Measurements from ENCODE around the gene ADGRG7.
A peak's percentile ranks its signal among the peaks of the same experiment; 100 is the strongest.

Gene ADGRG7, protein sequence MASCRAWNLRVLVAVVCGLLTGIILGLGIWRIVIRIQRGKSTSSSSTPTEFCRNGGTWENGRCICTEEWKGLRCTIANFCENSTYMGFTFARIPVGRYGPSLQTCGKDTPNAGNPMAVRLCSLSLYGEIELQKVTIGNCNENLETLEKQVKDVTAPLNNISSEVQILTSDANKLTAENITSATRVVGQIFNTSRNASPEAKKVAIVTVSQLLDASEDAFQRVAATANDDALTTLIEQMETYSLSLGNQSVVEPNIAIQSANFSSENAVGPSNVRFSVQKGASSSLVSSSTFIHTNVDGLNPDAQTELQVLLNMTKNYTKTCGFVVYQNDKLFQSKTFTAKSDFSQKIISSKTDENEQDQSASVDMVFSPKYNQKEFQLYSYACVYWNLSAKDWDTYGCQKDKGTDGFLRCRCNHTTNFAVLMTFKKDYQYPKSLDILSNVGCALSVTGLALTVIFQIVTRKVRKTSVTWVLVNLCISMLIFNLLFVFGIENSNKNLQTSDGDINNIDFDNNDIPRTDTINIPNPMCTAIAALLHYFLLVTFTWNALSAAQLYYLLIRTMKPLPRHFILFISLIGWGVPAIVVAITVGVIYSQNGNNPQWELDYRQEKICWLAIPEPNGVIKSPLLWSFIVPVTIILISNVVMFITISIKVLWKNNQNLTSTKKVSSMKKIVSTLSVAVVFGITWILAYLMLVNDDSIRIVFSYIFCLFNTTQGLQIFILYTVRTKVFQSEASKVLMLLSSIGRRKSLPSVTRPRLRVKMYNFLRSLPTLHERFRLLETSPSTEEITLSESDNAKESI

DNA sequence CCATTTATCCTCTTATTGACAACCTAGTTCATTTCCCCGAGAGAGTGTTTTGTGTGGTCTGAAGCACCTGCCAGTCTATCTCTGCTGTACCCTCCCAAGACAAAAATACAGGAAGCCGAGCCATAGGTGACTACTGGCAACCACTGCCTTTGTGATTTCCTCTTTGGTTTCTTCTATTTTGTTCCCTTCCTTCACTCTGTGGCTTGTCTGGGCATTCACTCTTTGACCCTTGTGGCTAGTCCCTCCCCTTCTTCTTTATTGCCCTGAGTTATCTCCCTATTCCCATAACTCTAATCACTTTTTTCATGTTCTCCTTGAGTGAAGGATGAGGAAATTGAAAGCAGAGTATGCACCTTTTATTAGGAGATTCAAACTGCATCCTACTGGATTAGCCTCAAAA lies at the start of gene ADGRG7:
ADGRG7 (plus strand) TSS at position 297 of the 400 bp plus-strand sequence. CDS start 256 bp downstream, outside the sequence.
- Histone ChIP-seq H3K27me3 (no peaks in the 10 kb centered on the region), H3K9me3 (replicated peaks in 1 of 11) (no peaks in the 10 kb centered on the region), H3K4me1 (peaks cover 0 to 7% (median 0%) of the 10 kb centered on the region in 10 experiments; a peak in 2 of 20 replicates), H4K20me1 (no peaks in the 10 kb centered on the region), H3K4me2 (no peak within 1 kb of the TSS), H3K27ac (no peak within 1 kb of the TSS), H3K9ac (no peak within 1 kb of the TSS), H3K4me3 (no peak within 1 kb of the TSS), H3K36me3 (no peaks in the 10 kb centered on the region)
- no peak for TF ChIP-seq Cebpa-rat (IDR thresholded peaks at IDR 0.05)

DNA sequence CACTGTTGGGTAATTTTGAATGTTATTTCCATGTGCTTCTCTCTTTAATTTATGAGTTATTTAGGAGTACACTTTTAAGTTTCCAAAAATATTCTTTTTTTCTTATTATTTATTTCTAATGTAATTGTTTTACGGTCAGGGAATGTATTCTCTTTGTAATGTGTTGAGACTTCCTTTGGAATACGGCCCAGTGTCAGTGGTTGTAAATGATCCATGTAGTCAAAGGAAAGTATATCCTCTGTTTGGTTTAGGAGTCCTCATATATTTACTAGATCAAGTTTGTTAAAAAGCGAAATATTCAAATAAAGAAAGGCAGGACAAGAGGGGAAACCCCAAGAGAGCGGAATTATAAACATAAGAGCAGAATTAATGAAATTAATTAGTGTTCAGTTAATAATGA lies 49.0 kb upstream of the ADGRG7 start:
- no peak for TF ChIP-seq Cebpa-rat (IDR thresholded peaks at IDR 0.05)
- Histone ChIP-seq H4K20me1 (no peaks in the 10 kb centered on the region), H3K36me3 (no peaks in the 10 kb centered on the region), H3K4me1 (0 out of 20 replicates have a peak, but pooled peaks cover 0 to 7% (median 0%) of the 10 kb centered on the region in 10 experiments), H3K27ac (no peak overlapping the region), H3K4me2 (no peak overlapping the region), H3K27me3 (no peaks in the 10 kb centered on the region), H3K9ac (no peak overlapping the region), H3K4me3 (no peak overlapping the region), H3K9me3 (replicated peaks in 1 of 11) (peaks cover 0 to 5% (median 0%) of the 10 kb centered on the region in 11 experiments; a peak in 2 of 22 replicates)

DNA sequence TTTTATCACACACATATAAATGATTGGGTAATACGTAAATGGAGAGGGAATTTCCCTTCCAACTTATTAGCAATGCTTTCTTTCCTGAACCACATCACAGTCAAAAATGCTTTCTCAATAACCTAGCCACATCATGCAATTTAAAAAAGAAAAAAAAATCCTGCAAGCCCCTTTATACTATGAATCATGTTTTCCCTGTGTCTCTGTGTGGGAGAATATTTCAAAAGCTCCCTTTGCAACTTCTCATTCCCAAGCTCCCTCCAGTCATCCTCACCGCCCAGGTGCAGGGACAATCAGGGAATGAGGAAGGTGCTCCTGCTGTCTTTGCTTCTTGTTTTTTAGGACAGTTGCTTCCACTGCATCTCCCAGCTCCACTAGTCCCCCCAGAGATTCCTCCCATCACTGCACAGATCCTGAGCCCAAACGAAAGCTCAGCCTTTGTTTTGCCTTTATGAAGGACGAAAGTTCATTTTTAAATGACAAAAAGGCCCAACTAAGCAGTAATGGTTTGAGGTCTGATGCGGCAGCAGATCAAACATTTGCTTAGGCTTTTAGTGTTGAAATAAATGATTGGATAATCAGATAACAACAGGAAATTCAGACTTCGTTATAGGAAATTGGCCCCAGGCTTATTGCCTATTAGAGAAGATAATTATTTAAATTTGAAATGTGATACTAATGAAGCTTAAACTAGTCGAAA lies 47.8 kb upstream of the ADGRG7 start:
- no peaks in the 10 kb centered on the region for H3K9me3 ChIP-seq (replicated peaks in 1 of 11)
- H3K9ac ChIP-seq, result no peak overlapping the region
- no peaks in the 10 kb centered on the region for H4K20me1 ChIP-seq
- 0 out of 20 replicates have a peak, but pooled peaks cover 0 to 6% (median 0%) of the 10 kb centered on the region in 10 experiments for H3K4me1 ChIP-seq
- no peak for TF ChIP-seq Cebpa-rat (IDR thresholded peaks at IDR 0.05)
- H3K27me3 ChIP-seq, result no peaks in the 10 kb centered on the region
- no peak overlapping the region for H3K27ac ChIP-seq
- H3K36me3 ChIP-seq, result no peaks in the 10 kb centered on the region
- 0 out of 22 replicates have a peak overlapping the region, but pooled peaks of 1 of the 11 experiments have one; percentile 15 for H3K4me2 ChIP-seq
- H3K4me3 ChIP-seq, result no peak overlapping the region

DNA sequence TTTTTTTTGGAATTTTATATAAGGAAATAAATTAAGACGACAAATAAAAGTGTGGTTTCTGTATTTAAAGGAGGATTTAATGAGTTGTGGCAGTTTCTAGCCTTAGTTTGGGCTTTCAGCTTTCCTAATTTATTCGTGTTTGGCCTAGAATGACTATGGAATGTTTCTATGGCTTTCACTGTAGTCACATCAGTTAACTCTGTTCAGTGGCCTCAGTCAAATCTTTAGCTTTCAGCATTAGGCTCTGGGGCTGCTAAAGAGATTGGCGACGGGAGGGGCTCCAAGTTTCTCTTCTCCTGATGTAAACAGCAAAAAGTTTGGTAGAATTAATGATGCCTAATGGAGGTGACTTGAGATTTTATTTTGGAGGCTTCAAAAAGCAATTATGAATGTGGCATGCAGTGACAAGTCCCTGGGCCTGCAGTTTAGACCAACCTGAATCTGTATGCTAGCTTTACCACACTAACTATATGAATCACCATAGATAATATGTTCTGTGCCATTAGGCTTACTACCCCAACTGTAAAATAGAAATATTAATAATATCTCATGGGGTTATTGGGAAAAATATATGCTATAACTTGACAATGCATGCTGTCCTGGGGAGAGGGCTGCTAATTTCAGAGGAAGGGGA lies 47.1 kb upstream of the ADGRG7 start:
- TF ChIP-seq Cebpa-rat (IDR thresholded peaks at IDR 0.05), result no peak
- Histone ChIP-seq H3K27me3 (no peaks in the 10 kb centered on the region), H3K4me2 (no peak overlapping the region), H3K9ac (no peak overlapping the region), H3K4me3 (no peak overlapping the region), H4K20me1 (no peaks in the 10 kb centered on the region), H3K4me1 (0 out of 20 replicates have a peak, but pooled peaks cover 0 to 5% (median 0%) of the 10 kb centered on the region in 10 experiments), H3K27ac (no peak overlapping the region), H3K9me3 (replicated peaks in 1 of 11) (no peaks in the 10 kb centered on the region), H3K36me3 (no peaks in the 10 kb centered on the region)

DNA sequence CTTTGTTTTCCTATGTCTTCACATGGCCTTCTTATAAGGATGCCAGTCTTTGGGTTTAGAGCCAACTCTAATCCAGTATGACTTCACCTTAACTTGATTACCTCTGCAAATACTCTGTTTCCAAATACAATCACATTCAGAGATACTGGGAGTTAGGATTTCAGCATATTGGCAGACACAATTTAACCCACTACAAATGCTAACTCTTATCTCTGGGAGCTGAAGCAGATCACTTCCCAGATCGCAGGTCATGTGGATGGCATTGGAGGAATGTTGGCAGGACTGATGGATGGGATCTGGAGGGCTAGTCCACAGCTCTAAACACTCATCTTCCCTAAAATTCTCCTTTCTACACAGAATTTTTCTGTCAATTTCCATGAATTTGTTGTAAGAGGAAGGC lies 46.2 kb upstream of the ADGRG7 start:
- no peaks in the 10 kb centered on the region for H3K27me3 ChIP-seq
- no peak overlapping the region for H3K27ac ChIP-seq
- no peak overlapping the region for H3K9ac ChIP-seq
- H4K20me1 ChIP-seq, result no peaks in the 10 kb centered on the region
- no peaks in the 10 kb centered on the region for H3K9me3 ChIP-seq (replicated peaks in 1 of 11)
- 0 out of 20 replicates have a peak, but pooled peaks cover 0 to 5% (median 0%) of the 10 kb centered on the region in 10 experiments for H3K4me1 ChIP-seq
- no peaks in the 10 kb centered on the region for H3K36me3 ChIP-seq
- TF ChIP-seq Cebpa-rat (IDR thresholded peaks at IDR 0.05), result no peak
- no peak overlapping the region for H3K4me2 ChIP-seq
- H3K4me3 ChIP-seq, result no peak overlapping the region

DNA sequence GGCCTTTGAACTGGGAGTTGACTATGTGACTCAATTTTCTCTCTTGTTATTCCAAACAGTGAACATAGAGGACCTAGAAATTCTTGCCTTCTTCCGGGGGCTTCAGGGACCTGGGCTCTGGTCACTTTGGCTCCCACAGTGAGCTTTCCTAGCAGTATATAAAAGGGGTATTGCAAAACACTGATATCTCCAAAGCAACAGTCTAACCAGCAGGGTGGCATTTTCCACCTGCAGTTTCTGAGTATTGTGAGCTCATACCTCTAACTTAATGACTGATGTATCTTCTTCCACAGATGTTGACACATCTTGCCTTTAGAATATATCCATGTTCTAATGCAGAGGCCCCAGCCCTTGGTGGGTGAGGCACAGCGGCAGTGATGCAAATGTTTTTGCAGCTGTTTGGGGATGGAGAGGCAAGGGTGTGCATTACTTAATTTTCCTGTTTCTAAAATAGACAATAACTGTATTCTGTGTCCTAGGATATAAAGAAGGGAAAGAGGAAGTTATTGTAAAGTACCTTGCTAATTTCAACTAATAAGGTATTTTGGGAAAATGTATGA lies 45.7 kb upstream of the ADGRG7 start:
- no peaks in the 10 kb centered on the region for H3K36me3 ChIP-seq
- 0 out of 20 replicates have a peak, but pooled peaks cover 0 to 5% (median 0%) of the 10 kb centered on the region in 10 experiments for H3K4me1 ChIP-seq
- H3K4me2 ChIP-seq, result no peak overlapping the region
- no peak overlapping the region for H3K27ac ChIP-seq
- H3K9ac ChIP-seq, result no peak overlapping the region
- no peaks in the 10 kb centered on the region for H4K20me1 ChIP-seq
- TF ChIP-seq Cebpa-rat (IDR thresholded peaks at IDR 0.05), result 0 out of 22 replicates have a peak, but pooled peaks of 1 of the 11 experiments have one; percentile 6
- no peaks in the 10 kb centered on the region for H3K9me3 ChIP-seq (replicated peaks in 1 of 11)
- no peaks in the 10 kb centered on the region for H3K27me3 ChIP-seq
- H3K4me3 ChIP-seq, result no peak overlapping the region

DNA sequence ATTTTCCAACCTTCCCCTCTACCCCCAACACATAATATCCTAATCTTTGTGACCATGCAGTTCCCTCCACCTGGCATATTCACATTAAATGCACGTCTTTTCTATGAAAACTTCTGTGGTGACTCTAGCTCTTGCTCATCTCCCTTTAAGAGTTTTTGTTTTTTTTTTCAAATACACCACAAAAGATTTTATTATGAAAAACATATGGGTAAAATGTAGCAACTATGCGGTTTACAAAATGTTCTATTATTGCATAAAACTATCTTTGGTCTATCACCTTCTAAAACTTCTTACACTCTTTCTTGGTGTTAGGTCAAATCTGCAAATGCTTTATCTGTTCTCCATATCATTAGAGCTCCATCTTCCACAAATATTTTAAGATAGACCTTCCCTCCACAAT lies 38.6 kb upstream of the ADGRG7 start:
- no peak overlapping the region for H3K4me2 ChIP-seq
- no peak overlapping the region for H3K4me3 ChIP-seq
- no peaks in the 10 kb centered on the region for H3K27me3 ChIP-seq
- no peaks in the 10 kb centered on the region; a peak in 1 of 22 replicates for H3K9me3 ChIP-seq (replicated peaks in 1 of 11)
- H3K36me3 ChIP-seq, result no peaks in the 10 kb centered on the region
- H3K27ac ChIP-seq, result no peak overlapping the region
- TF ChIP-seq Cebpa-rat (IDR thresholded peaks at IDR 0.05), result no peak
- peaks cover 0 to 3% (median 0%) of the 10 kb centered on the region in 10 experiments; a peak in 1 of 20 replicates for H3K4me1 ChIP-seq
- no peak overlapping the region for H3K9ac ChIP-seq
- H4K20me1 ChIP-seq, result no peaks in the 10 kb centered on the region

DNA sequence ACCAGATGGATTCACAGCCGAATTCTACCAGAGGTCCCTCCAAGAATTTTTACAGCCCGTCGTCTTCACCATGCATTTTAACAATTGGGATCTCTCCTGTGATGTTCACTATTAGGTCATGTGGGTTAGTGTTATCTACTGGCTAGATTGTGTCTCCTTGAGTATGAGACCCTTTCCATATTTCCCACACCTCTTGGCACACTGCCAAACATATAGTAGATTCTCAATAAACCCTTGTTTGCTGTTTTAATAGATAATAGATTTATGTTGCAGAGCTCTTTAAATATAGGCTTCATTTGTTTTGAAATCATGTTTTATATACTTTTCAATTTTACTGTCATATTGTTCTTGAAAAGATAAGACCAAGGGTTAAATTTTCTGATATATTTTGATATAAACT lies 34.9 kb upstream of the ADGRG7 start:
- H3K9ac ChIP-seq, result no peak overlapping the region
- H3K36me3 ChIP-seq, result no peaks in the 10 kb centered on the region
- peaks cover 0 to 4% (median 0%) of the 10 kb centered on the region in 10 experiments; a peak in 1 of 20 replicates for H3K4me1 ChIP-seq
- no peak overlapping the region for H3K4me2 ChIP-seq
- H3K27me3 ChIP-seq, result no peaks in the 10 kb centered on the region
- no peaks in the 10 kb centered on the region for H4K20me1 ChIP-seq
- no peak overlapping the region for H3K4me3 ChIP-seq
- no peak for TF ChIP-seq Cebpa-rat (IDR thresholded peaks at IDR 0.05)
- H3K27ac ChIP-seq, result no peak overlapping the region
- no peaks in the 10 kb centered on the region; a peak in 1 of 22 replicates for H3K9me3 ChIP-seq (replicated peaks in 1 of 11)
